BLaER1 (cell line): ENCODE measurements around the gene CHMP1A.
A peak's percentile ranks its signal among the peaks of the same experiment; 100 is the strongest.
"Not testable (repeated sequence)": the region's sequence is repeated elsewhere in the genome, so short reads cannot be mapped to it uniquely, and the experiment has no call there.

ENCODE experiments used
- H3K27ac ChIP-seq: shearing (Covaris generic); formaldehyde crosslinking; 2 replicates; pipeline ENCODE4 v1.8.1; 2022
- H3K27me3 ChIP-seq: shearing (Covaris generic); formaldehyde crosslinking; 2 replicates; pipeline ENCODE4 v1.8.1; 2022
- H3K36me3 ChIP-seq: shearing (Covaris generic); formaldehyde crosslinking; 2 replicates; pipeline ENCODE4 v1.8.1; 2022
- H3K4me1 ChIP-seq: shearing (Covaris generic); formaldehyde crosslinking; 2 replicates; pipeline ENCODE4 v1.8.1; 2022
- H3K4me2 ChIP-seq: shearing (Covaris generic); formaldehyde crosslinking; 2 replicates; pipeline ENCODE4 v1.8.1; 2022
- H3K4me3 ChIP-seq: shearing (Covaris generic); formaldehyde crosslinking; 2 replicates; pipeline ENCODE4 v1.8.1; 2022
- H3K9ac ChIP-seq: shearing (Covaris generic); formaldehyde crosslinking; 2 replicates; pipeline ENCODE4 v1.8.1; 2022
- H3K9me3 ChIP-seq: shearing (Covaris generic); formaldehyde crosslinking; 2 replicates; pipeline ENCODE4 v1.8.1; 2022
- H4K20me1 ChIP-seq: shearing (Covaris generic); formaldehyde crosslinking; 2 replicates; pipeline ENCODE4 v1.8.1; 2022
- Cebpa-rat ChIP-seq: shearing (Covaris generic); IDR thresholded peaks from 2 replicates; pipeline ENCODE4 v1.8.1; 2022

Gene CHMP1A

GRCh38 chr16:89697616-89698331 lies 40.3 kb upstream of the CHMP1A start:
- H3K4me1 ChIP-seq, result peaks cover 74% of the 10 kb centered on the region
- H3K9me3 ChIP-seq, result no peaks in the 10 kb centered on the region
- H3K4me2 ChIP-seq, result peak overlapping the region; percentile 86; the same call in 1 of the 2 replicates
- H3K4me3 ChIP-seq, result no peak overlapping the region
- peaks cover 47% of the 10 kb centered on the region for H3K36me3 ChIP-seq
- H4K20me1 ChIP-seq, result peaks cover 66% of the 10 kb centered on the region
- H3K27ac ChIP-seq, result peak overlapping the region; percentile 71
- H3K9ac ChIP-seq, result no peak overlapping the region
- TF ChIP-seq Cebpa-rat, result no peak
- H3K27me3 ChIP-seq, result no peaks in the 10 kb centered on the region

- peak overlapping the region; percentile 71 for H3K27ac ChIP-seq
- peak overlapping the region; percentile 57; the same call in 1 of the 2 replicates for H3K9ac ChIP-seq
- H3K27me3 ChIP-seq, result no peaks in the 10 kb centered on the region
- H3K4me3 ChIP-seq, result no peak overlapping the region; the same call in 1 of the 2 replicates
- H3K4me1 ChIP-seq, result peaks cover 76% of the 10 kb centered on the region
- peak overlapping the region; percentile 86 for H3K4me2 ChIP-seq
- no peak for TF ChIP-seq Cebpa-rat
- H4K20me1 ChIP-seq, result peaks cover 66% of the 10 kb centered on the region
- no peaks in the 10 kb centered on the region for H3K9me3 ChIP-seq
- peaks cover 53% of the 10 kb centered on the region for H3K36me3 ChIP-seq
These were observed 39.7 kb upstream of the CHMP1A start for GRCh38 chr16:89697161-89697615.

GRCh38 chr16:89696670-89697128 lies 39.2 kb upstream of the CHMP1A start:
- H3K4me1 ChIP-seq, result peaks cover 80% of the 10 kb centered on the region
- H3K4me3 ChIP-seq, result no peak overlapping the region; the same call in 1 of the 2 replicates
- H3K4me2 ChIP-seq, result peak overlapping the region; percentile 86
- H3K9me3 ChIP-seq, result no peaks in the 10 kb centered on the region
- no peaks in the 10 kb centered on the region for H3K27me3 ChIP-seq
- no peak for TF ChIP-seq Cebpa-rat
- H3K36me3 ChIP-seq, result peaks cover 58% of the 10 kb centered on the region
- peak overlapping the region; percentile 57 for H3K9ac ChIP-seq
- H4K20me1 ChIP-seq, result peaks cover 66% of the 10 kb centered on the region
- peak overlapping the region; percentile 71 for H3K27ac ChIP-seq

- Histone ChIP-seq H4K20me1 (peaks cover 66% of the 10 kb centered on the region), H3K36me3 (peaks cover 64% of the 10 kb centered on the region), H3K4me1 (peaks cover 86% of the 10 kb centered on the region), H3K9ac (peak overlapping the region; percentile 57), H3K4me3 (no peak overlapping the region), H3K27me3 (no peaks in the 10 kb centered on the region), H3K4me2 (peak overlapping the region; percentile 86), H3K27ac (peak overlapping the region; percentile 71), H3K9me3 (no peaks in the 10 kb centered on the region)
- no peak for TF ChIP-seq Cebpa-rat
These were observed 38.6 kb upstream of the CHMP1A start for GRCh38 chr16:89695875-89696669.

GRCh38 chr16:89695086-89695874 lies 37.8 kb upstream of the CHMP1A start:
- Histone ChIP-seq H3K36me3 (peaks cover 72% of the 10 kb centered on the region), H3K27ac (peak overlapping the region; percentile 71), H3K4me1 (peaks cover 79% of the 10 kb centered on the region), H3K4me3 (no peak overlapping the region), H3K9me3 (no peaks in the 10 kb centered on the region), H4K20me1 (peaks cover 59% of the 10 kb centered on the region), H3K4me2 (peak overlapping the region; percentile 86), H3K9ac (peak overlapping the region; percentile 57; the same call in 1 of the 2 replicates), H3K27me3 (no peaks in the 10 kb centered on the region)
- TF ChIP-seq Cebpa-rat, result no peak

GRCh38 chr16:89694784-89695085 lies 37.2 kb upstream of the CHMP1A start:
- H3K27me3 ChIP-seq, H3K4me3 ChIP-seq, H3K4me2 ChIP-seq, H3K9me3 ChIP-seq, H3K9ac ChIP-seq, H3K27ac ChIP-seq: not testable (repeated sequence)
- peaks cover 74% of the 10 kb centered on the region for H3K4me1 ChIP-seq
- H3K36me3 ChIP-seq, result peaks cover 77% of the 10 kb centered on the region
- H4K20me1 ChIP-seq, result peaks cover 54% of the 10 kb centered on the region

GRCh38 chr16:89693931-89694783 lies 36.6 kb upstream of the CHMP1A start:
- Histone ChIP-seq H3K4me3 (no peak overlapping the region), H3K9me3 (no peaks in the 10 kb centered on the region), H3K27me3 (no peaks in the 10 kb centered on the region), H3K4me1 (peaks cover 72% of the 10 kb centered on the region), H3K36me3 (peaks cover 83% of the 10 kb centered on the region), H3K9ac (peak overlapping the region; percentile 70), H3K4me2 (peak overlapping the region; percentile 61), H3K27ac (peak overlapping the region; percentile 43), H4K20me1 (peaks cover 50% of the 10 kb centered on the region)
- TF ChIP-seq Cebpa-rat, result no peak

- Histone ChIP-seq H3K4me3 (no peak overlapping the region), H3K9ac (peak overlapping the region; percentile 70; the same call in 1 of the 2 replicates), H3K4me1 (peaks cover 80% of the 10 kb centered on the region), H3K9me3 (no peaks in the 10 kb centered on the region), H3K36me3 (peaks cover 87% of the 10 kb centered on the region), H4K20me1 (peaks cover 46% of the 10 kb centered on the region), H3K27ac (no peak overlapping the region), H3K27me3 (no peaks in the 10 kb centered on the region), H3K4me2 (peak overlapping the region; percentile 61)
- TF ChIP-seq Cebpa-rat, result no peak
These were observed 35.8 kb upstream of the CHMP1A start for GRCh38 chr16:89693289-89693731.
